ENCODE data around the gene WARS2.

GRCh38 chr1:119181218-119181617 lies 40.8 kb upstream of the WARS2 start:
- TF ChIP-seq CTCF (IDR thresholded peaks at IDR 0.05; ENCODE audit: poor library complexity) (no peak), EZH2 (IDR thresholded peaks at IDR 0.05; ENCODE audit: borderline replicate concordance) (no peak), EZH2phosphoT487 (IDR thresholded peaks at IDR 0.05; ENCODE audit: low read depth, severe bottlenecking, unreplicated experiment) (no peak)

Data from hepatocyte (in vitro differentiated cells).